HG03460 (cell line): ENCODE data around the gene NINJ2.

Experiments used
- ATAC-seq: cut with Tn5 transposase; IDR thresholded peaks from one replicate; pipeline ENCODE4 v1.9.1; 2021; ENCODE audit not compliant: unreplicated experiment

NINJ2 gene

DNA sequence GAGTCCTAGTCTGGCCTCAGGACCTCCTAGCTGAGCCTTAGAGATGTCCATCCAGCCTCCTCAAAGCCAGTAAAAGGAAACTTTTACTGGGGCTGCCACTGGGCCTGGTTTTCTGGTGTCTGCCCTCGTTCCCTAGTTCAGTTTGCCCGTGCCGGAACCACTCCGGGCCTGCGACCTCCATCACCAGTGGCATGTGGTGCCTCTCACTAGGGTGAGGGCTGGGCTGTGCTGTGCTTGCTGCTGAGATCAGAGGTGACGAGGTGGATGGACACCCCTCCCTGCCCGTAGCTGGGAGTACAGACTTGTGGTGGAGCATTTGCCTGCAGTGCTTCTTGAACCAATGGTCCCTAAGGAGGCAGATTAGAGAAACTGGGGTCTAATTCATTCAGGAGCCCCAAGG is 127.8 kb downstream of the NINJ2 start:
- no peak for ATAC-seq

- no peak for ATAC-seq
Observed at GRCh38 chr12:534216-534615, 129.0 kb downstream of the NINJ2 start.

DNA sequence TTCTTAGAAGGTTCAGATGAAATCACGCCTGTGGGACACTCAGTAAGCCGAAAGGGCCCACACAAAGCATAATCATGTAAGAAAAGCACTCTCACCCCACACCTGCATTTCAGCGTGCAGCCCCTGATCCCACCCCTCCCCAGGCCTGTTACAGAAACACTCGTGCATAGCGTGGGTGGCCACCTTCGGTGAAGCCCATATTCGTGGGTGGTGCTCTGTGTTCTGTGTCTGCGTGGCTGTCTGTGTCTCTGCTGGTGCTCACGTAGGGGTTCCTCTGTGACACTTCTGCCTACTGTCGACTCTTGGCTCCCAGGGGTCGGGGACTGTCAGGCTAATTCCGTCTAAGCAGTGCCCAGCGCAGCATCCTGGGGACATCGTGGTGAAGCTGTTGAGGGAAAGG is 129.5 kb downstream of the NINJ2 start:
- ATAC-seq = no peak

DNA sequence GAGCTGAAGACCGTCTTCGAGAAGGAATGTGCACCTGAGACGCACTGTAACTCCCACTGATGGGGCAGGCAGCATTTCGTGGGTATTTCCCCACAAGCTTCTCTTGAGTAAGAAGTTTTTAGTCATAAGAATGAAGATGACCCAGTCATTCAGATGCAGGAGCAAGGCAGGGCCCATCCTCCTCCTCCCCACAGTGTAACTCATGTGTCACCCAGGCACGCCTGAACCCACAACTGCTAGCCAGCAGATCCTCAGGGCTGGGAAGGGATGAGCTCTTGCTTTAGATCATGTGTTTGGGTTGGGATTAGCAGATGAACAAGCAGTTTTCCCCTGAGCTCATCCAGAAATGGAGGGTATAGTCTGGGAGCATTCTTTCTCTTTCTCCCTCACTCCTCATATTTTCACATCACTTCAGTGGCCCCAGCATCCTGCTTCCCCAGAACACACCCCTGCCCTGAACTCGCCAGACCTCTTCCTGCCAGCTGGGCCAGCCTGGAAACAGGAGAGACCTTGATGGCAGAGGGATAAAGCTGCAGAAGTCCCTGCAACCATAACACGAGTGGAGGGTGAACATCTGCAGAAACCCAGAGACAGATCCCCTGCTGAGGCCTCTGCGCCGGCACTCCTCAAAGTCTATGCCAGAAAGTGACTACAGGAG is 130.2 kb downstream of the NINJ2 start:
- no peak for ATAC-seq

- no peak for ATAC-seq
Observed at GRCh38 chr12:531951-532585, 131.2 kb downstream of the NINJ2 start.

DNA sequence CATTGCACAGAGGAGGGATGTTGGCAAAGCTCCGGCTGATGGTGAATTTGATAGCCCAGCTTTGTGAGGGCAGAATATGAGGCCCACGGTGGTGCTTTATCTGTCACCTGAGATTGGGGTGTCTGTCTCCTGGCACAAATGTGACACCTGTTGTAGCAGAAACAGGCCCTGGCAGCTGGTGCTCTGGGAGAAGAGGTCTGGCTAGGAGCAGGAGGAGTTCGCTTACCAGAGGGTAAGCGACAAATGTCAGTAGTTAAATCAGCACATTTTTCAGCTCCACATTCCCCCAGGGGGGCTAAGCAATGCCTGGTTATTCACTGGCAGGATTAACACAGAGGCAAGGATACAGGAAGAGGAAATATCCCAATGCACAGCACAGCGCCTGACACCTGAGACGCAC is 132.4 kb downstream of the NINJ2 start:
- no peak for ATAC-seq

GRCh38 chr12:530308-530707 is 132.9 kb downstream of the NINJ2 start:
- no peak for ATAC-seq

DNA sequence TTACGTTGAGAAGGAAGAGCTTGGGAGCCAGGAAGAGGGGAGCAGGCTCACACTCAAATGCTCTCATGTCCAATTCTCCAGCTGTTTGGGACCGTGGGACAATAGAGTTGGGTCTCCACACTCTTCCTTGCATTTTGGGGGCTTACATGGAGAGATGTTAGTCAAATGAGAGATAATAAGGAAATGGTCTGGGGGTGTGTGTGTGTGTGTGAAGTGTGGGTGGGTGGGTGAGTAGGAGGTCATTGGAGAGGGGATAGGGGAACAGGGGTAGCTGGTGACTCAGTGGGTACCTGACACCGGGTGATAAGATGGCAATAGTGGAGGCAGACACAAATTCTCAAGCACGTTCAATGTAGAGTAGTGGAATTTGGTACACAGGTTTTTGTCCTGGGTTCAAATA is 135.5 kb downstream of the NINJ2 start:
- no peak for ATAC-seq

- ATAC-seq = no peak
Observed at GRCh38 chr12:527241-527640, 136.0 kb downstream of the NINJ2 start.

DNA sequence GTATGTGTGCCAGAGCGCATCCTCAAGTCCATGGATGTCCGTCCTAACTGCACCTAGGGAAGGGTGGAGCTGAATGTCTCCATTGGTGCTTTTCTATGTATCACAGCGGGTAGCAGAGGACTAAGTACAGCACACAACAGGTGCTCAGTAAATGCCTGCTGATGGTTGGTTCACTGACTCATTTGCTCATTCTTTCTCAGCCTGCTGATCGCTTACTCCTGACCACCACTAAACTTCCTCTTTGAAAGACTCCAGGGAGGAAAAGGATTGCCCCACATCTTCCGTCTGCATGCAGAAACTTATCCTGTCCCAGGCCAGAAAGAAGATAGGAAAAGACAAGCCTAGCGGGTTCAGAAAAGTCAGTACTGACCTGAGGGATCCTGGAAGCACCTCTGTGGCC is 137.2 kb downstream of the NINJ2 start:
- ATAC-seq = no peak

- ATAC-seq = no peak
Observed at GRCh38 chr12:524167-524951, 138.9 kb downstream of the NINJ2 start.

DNA sequence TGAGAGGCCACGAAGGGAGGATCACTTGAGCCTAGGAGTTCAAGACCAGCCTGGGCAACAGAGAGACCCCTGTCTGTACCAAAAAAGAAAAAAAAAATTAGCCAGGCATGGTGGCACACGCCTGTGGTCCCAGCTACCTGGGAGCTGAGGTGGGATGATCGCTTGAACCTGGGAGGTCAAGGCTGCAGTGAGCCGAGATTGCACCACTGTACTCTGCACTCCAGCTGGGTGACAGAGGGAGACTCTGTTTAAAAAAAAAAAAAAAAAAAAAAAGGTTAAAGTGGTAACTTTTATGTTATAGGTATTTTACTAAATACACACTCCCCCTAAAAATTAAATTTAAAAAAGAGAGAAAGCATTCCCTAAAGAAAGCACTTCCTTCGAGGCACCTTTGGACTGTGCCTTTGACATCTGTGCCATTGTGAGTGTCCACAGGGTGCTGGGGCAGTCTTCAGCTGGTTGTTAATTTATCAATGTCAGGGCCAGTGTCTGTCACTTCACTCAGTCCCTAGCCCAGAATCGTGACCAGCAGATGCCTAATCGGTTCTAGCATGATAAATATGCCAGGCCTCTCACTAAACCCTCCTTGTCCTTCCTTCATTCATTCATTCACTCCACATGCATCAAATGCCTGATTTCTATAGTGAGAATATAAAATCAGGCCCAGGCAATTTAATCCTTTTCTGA is 140.4 kb downstream of the NINJ2 start:
- ATAC-seq = no peak

DNA sequence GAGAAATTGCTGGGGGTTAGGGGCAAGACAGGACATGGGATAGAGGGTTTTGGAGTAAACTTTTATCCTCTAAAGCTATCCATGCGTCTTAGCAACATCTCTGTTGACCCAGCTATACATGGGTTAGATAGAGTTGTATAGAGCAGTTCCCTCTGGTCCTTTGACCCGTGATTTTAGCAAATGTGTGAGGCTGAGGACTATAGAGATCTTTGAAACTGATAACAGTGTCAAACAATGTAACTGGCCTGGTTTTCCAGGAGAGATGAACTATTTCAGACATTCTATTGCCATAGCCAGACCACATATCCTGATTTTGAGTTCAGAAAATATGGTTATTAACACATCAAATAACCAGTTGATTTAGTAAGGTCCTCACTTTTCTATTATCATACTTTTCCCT is 143.1 kb downstream of the NINJ2 start:
- ATAC-seq = no peak

DNA sequence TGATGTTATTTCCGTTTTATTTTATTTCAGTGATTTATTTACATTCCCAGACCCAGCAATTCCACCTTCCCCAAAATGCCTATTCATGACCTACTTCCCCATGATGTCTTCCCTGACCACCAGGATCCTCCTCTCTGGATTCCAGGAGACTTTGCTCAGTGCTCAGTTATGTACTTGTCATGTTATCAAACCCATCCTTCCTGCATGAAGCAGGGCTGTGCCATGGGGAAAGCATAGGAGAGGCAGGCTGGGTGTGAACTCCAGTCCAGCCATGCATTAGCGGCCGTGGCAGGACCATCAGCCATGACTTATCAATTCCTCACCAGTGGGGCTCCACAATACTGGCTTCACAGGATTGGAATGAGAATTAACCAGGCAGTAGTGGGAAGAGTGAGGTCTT is 145.7 kb downstream of the NINJ2 start:
- ATAC-seq = no peak
